GM19372 (cell line): ENCODE measurements around the gene PDLIM4.

Source experiments
- ATAC-seq: cut with Tn5 transposase; IDR thresholded peaks from one replicate; pipeline ENCODE4 v1.9.1; 2021; ENCODE audit warnings: mild to moderate bottlenecking, low read depth, moderate library complexity; ENCODE audit not compliant: unreplicated experiment

PDLIM4 gene, protein sequence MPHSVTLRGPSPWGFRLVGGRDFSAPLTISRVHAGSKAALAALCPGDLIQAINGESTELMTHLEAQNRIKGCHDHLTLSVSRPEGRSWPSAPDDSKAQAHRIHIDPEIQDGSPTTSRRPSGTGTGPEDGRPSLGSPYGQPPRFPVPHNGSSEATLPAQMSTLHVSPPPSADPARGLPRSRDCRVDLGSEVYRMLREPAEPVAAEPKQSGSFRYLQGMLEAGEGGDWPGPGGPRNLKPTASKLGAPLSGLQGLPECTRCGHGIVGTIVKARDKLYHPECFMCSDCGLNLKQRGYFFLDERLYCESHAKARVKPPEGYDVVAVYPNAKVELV

DNA sequence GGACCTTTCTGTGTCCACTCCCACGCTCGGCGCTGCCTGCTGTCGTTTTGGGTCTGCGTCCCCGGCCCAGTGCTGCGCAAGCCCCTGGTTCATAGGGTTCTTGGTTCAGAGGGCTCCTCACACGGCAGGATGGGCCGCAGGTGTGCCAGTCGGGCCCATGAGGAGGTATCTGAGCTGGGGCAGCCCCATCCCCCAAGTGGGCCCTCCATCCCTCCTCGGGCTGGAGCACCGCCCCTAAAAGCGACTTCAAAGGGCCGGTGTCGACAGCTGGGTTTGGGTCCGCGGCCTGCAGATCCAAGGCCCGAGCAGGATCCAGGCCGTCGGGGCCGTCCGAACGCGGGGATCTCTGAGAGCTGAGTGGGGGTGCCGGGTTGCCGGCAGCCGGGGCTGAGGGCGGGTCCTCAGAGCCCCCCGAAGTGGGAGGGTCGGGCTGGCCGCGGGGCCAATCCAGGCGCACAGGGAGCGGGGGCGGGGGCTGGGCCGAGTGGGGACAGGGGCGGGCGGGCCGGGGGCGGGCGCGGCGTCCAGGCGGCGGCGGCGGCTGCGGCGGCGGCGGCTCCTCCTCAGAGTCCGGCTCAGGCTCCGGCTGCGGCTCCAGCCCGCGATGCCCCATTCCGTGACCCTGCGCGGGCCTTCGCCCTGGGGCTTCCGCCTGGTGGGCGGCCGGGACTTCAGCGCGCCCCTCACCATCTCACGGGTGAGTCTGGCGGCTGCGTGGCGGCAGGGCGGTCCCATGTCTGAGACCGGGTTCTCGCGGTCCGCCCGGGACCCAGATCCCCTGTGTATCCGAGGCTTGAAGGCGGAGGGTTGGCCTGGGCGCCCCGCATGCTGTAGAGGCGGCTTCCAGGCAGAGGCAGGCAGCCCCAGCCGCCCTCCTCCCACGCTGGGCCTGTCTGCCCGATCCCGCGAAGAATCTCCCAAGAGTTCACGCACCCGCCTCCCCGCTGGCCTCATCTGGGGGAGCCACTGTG lies at the start of gene PDLIM4:
TSS of gene PDLIM4 (plus strand) at position 566 of the 971 bp plus-strand sequence. CDS start at position 605, 39 bp downstream.
- ATAC-seq: no peak

DNA sequence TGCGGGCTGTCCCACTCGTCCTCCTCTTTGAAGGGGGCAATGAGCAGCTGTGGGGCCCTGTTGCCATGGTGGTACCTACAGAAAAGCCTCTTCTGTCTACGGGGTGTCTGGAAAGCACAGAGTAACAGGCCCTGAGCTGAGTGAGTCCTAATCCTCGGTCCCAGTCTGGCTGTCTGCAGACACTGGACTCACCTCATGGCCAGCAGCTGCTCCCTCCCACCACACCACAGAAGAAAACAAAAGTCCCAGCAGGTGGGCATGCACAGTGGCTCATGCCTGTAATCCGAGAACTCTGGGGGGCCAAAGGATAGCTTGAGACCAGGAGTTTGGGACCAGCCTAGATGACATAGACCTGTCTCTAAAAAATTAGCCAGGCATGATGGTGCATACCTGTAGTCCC lies 49.7 kb upstream of the PDLIM4 start:
- ATAC-seq: no peak

DNA sequence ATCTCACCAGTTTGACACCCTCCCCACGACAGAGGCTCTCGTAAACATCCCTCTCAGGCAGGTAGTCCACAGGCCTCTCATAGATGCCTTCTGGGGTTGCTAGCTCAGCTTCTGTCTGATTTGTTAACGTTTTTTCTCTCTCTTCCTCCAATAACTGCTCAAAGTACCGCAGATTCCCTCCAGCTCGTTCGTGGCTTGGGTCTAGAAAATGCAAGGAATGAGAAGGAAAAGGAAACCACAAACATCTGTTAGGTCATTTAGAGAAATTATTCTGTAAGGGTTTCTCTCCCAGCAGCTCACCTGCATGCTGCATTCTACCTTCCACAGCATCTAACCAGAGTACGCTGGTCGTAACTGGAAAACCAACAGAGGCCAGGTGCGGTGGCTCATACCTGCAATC lies 48.4 kb upstream of the PDLIM4 start:
- ATAC-seq: no peak

DNA sequence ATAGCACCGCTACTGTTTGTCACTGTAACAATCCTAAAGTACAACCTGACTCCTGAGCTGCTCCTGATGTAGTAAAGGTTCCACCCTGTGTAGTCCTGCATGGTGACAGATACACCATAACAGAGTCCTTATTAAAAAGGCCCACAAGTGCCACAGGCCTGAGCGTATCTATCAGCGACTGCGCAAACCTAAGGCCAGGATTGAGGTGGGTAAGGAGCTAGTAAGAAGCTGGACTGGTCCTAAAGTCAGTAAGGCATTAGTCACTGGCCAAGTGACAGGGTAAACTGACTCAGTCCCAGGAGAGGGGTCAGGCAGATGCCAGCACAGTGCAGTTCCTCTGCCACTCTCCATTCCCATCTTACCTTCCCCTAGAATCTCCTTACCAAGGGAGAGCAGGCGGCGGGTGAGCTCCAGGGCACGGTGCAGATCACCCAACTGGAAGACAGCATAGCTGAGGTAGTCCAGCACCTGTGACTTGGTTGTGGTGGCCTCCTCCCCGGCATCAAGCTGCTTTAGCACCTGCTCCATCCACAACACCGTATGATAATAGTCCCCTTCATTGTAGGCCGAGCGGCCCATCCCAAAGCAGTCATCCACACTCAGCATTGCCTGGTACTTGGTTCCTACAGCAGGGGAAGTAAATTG lies 47.5 kb upstream of the PDLIM4 start:
- ATAC-seq: no peak

DNA sequence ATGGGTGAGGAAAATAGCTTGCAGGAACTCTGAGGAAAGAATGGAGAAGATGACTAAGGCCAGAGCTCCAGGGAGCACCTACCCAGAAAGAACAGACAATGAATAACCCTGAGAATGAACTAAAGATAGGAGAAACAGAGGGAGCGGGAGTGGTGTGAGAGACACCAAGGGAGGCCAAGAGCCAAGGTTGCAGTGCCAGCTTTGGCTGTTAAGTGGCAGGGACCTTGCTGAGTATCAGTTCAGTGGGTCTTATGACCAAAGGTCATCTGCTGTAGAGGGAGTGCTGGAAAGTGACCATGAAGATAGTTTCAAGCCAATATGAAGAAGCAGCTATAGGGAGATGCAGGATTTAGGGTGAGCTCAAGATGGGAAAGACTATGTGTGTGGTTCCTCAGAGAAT lies 46.6 kb upstream of the PDLIM4 start:
- no peak for ATAC-seq

DNA sequence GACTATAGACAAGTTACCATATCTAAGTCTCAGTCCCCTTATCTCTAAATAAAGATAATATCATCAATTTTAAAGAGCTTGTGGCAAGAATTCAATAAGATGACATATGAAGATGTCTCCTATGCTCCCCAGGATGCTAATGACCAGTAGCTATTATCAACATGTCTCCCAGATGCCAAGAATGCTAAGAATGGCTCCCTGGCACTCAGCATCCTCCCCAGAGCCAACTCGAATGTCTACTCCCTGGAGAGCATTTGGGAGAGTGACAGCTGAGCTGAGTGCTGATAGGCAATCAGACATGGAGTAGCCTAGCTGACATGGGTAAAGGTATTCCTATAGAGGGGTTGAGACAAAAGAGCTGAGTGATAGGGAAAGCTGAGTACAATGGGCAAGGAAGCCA lies 45.7 kb upstream of the PDLIM4 start:
- no peak for ATAC-seq

DNA sequence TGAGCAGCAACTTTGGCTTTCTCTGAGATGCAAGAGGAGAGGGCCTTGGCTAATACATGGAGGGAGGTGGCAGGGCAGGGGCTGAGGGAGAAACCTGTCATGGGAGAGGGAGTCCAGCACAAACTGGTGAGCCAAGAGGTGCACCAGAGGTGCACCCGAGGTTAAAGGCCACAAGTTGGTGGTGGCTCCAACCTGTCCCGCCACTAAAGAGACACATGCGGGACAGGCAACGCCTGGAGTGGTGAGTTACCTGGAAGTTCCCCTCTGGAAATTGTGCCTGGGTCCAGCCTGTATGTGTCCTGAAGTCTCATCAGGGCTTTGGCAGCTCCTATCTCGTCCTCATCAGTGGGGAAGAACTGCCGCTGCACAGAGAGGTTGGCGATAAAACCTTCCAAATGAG lies 43.8 kb upstream of the PDLIM4 start:
- no peak for ATAC-seq

DNA sequence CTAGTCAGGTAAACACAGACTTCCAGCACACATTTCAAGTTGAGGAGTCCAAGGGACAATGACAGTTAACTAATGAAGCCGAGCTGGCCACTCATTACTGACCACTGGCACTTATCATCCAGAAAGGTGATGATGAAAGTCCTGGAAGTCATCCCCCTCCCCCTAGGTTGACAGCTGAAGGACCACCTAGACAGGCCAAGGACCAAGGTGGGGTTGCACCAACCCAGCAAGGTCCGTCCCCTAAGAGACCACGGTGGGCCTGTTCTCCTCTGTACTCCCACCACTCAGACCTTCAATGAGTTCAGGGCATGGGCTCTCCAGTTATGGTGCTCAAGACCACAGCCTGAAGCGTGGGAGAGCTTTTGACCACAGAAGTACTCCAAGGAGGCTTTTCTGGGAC lies 43.0 kb upstream of the PDLIM4 start:
- no peak for ATAC-seq

DNA sequence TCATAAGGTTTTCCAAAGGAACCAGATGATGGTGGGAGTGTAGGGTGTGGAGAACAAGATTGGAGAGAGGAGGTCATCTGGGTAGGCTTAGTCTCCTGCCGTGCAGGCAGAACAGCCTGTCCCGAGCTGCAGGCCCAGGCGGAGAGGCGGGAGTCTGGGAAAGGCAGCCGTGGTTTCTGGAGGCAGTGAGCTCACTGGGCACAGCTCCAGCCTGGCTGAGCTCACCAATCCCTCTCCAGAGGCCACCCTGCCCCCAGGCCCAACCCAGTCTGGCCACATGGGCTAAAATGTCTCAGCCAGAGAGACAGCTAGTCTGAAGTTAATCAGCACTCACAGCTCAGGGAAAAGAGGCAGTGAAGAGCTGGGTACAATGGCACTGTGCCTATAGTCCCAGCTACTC lies 42.2 kb upstream of the PDLIM4 start:
- no peak for ATAC-seq

DNA sequence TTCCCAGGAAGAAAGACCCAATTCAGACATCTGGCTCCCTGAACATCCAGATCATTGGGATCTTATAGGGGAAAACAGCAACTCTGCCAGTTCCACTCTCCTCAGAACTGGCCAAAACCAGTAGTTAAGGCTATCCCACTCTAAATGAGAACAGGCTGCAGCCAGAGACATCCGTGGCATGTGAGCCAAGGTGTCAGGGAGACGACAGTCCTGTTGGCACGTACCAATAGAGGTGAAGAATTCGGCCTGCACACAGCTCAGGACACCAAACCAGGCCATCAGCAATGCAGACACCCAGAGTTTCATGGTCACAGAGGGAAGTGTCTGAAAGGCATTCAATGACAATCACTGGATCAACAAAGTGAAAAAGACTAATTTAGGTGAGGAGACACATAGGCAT lies 39.2 kb upstream of the PDLIM4 start:
- ATAC-seq: no peak

DNA sequence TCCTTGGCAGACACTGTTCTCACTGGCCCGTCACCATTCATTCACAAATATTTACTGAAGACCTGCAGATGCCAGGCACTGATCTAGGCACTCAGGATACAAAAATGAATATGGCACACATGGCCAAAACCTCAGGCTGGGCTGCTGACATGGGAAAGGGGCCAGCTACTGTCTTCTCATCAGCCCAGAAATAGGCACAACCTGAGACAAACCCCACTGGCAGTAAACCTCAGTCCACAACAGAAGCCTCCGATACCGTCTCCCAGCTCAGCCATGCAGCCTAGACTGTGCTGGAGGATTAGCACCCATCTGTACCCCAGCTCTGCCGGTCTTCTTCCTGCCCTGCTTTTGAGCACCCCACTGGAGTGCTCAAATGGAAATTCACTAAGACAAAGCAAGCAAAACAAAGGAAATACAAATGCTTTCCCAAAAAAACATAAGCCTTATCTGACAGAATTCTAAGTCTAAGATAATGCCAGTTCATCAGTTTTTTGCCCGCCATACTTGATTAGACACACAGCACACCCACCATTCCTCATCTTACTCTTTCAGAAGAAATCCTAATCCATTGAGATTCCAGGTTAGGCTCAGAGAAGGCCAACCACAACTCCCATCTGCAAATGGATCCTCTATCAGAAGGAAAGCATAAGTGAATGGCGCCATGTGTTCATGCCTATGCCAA lies 38.1 kb upstream of the PDLIM4 start:
- ATAC-seq: no peak

DNA sequence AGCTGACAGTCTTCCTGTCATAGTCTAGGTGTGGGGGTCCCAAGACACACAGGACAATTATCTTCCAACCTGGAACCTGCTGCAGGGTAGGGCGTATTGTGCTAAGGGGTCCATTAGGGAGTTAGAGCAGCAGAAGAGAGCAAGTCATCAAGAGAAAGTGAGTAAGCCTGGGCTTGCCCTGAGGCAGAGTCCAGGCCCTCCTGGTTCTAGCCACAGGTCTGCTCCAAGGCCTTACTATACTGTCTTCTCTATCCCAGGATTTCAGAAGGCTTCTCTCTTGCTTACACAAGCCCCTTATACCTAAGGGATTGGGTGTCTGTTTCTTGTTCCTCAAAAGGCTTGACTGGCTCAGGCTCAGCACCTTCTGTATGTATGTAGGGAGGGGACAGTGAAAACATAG lies 37.5 kb upstream of the PDLIM4 start:
- ATAC-seq: no peak

DNA sequence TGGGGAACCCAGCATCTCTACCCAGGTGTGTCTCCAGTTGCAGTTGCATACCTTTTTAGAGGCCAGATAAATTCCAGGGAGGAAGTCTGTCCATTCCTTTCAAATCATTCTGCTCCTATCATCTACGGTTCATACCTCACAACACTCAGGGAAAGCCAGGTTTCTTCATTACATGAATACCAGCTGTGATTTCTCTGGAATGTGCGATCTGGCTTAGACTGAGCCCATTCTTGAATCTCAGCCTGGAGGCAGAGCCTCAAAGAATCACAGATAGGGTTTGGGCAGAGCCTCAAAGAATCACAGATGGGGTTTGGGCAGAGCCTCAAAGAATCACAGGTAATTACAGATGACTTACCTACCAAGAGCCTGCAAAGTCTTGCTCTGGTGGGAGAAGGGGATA lies 37.0 kb upstream of the PDLIM4 start:
- no peak for ATAC-seq

DNA sequence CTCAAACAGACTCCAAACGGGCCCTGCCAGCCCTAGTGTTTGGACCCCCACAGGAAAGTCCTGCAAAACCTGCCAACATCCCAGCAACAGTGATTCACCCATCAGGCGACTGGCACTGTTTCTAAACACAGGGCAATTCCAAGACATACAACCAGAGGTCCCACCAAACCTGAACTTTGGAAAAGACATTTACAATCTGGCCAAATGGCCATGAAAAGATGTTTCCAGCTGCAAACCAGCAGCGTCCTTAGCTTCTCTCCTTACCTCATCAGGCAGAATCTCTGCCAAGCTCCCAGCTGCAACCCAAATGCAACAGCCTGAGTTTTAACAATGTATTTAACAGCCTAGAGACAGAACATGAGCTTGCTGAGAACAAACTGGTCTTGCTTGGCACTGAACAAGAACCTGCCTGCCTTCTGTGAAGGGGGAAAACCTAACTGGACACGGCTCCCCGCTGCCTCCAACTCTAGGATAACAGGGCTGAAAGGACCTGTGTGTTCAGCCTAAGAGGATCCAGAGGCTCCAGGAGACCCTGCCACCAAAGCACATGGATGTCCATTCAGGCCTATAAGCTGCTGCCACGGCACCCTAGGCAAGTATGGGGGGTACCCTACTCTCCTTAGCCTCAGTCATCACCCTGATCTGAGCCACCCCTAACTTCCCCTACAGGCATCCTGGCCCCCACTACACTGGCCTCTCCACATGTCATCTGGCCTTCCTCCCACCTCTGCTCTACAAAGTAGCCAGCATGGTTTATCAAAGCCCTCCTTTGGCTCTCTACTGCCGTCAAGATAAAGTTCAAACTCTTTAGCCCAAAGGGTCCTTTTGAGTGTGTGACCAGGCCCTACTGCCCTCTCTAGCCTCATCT lies 35.5 kb upstream of the PDLIM4 start:
- no peak for ATAC-seq

DNA sequence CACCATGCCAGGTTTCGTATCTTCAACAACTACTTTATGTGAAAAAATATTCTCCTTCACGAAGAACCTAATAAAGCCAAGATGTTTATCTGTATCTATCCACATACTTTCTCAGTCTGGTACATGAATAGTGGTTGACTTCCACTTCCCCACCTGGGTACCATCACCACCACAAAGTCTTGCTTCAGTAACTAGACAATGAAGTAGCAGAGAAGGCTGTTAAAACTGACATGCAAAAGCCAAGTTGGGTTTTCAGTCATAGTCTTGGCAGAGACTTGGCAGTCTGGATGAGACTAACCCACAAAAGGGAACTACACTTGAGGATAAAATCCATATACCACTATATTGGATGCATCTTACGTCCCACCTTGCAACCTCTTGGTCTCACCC lies 34.9 kb upstream of the PDLIM4 start:
- ATAC-seq: no peak

DNA sequence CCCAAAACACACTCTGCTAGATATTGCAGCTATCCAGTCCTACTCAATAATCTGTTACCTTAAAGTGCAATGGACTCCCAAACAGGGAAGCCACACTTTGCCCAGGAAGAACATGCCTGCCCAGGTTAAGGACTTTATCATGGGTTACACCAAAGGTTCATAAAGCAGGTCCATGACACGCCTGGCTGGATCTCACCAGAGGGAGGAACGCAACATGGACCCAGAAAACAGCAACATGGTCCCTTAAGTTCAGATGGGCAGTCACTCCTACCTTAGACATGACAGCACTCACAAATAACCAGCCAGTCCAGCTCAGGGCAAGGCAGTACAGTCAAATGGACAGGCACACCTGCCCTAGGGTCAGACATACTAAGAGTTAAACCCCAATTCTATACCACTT lies 33.6 kb upstream of the PDLIM4 start:
- no peak for ATAC-seq

DNA sequence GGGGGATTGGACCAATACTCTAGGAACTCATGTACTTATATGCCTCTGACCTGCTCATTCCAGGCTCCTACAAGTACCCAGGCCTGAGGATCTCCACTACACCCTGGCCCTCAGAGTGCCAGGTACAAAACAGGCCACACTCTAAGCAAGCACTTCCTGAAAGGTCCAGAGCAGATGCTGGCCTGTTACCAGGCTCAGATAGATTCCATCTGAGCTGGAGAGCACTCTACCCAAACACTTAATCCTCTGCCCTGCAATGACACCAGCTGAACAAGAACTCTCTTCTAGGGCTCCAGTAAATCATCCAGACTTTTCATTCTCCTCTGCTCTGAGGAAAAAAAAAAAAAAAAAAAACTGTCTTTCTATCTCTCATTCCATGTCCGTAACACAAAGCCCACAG lies 32.8 kb upstream of the PDLIM4 start:
- ATAC-seq: no peak

DNA sequence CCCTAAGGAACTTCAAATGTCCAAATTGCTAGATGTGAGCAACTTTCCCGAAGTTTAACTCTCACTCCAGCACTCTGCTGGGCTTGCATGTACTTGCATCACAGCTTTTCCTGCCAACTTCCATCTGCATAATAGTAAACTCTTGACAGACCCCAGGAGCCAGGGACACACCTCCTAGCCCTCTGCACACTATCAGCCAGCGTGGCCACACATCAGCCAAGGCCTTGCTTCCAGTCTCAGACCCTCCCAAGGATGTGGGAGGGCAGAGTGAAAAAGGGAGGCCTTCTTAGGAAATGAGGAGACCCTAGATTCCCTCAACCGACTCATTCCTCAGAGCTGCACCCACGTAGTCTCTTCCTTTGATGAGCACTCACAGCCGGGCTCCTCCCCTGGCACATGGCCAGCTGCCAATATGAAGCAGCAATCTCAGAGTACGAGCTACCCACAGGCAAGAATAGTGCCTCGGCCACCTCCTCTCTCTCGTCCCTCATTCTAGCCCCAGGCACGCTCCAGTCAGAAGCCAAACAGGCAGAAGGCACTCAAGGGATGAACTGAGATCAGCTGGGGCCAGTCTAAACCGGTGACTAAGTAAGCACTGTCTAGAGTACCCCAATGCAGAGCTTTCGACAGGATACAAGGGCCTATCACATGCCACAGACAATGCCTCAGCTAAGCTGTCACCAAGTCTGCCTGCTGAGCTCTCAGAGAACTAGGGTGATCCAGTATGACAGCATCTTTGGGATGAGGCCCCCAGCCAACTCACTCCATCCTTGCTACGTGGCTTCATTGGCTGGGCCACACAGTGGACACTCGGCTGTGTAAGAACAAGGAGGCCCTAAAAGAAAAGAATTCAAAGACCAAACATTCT lies 32.1 kb upstream of the PDLIM4 start:
- ATAC-seq: no peak
